Testis (tissue), 3 donors: ENCODE results near the gene SSNA1. TPM values are rescaled to one million over a fixed set of nuclear protein-coding genes. Genes with fewer than 3 reads are reported as not detected.

ENCODE experiments used
- DNase-seq: peaks from one replicate; pipeline ENCODE4 v3.0.0-alpha.2; 2019
- H3K27ac ChIP-seq, 2 donors: fragments of 200-600 bp; sonication (generic); one replicate each; pipeline ENCODE4 v1.5.1; 2019
- H3K27me3 ChIP-seq: fragments of 200-600 bp; sonication (generic); one replicate; pipeline ENCODE4 v1.5.1; 2019
- H3K36me3 ChIP-seq: fragments of 200-600 bp; sonication (generic); one replicate; pipeline ENCODE4 v1.5.1; 2017; ENCODE audit warnings: low read depth; ENCODE audit errors: missing control alignments
- H3K4me1 ChIP-seq: fragments of 200-600 bp; sonication (generic); one replicate; pipeline ENCODE4 v1.5.1; 2019
- H3K4me3 ChIP-seq, 2 donors: fragments of 200-600 bp; sonication (generic); one replicate each; pipeline ENCODE4 v1.5.1; 2017 to 2019
- H3K9me3 ChIP-seq: fragments of 200-600 bp; sonication (generic); one replicate; pipeline ENCODE4 v1.5.1; 2017
- POLR2A ChIP-seq: fragments of 450-650 bp; IDR thresholded peaks from one replicate; pipeline ENCODE4 v1.6.1; 2017; ENCODE audit warnings: antibody characterized with exemption, mild to moderate bottlenecking, moderate library complexity
- WGBS, 2 donors: methylation state at CpG; one replicate each; pipeline ENCODE4 v1.1.5; 2018; 5-methylcytosine and 5-hydroxymethylcytosine counted together
- intact Hi-C: fragments of 100-400 bp; cut with DNase I; formaldehyde crosslinking; loops from one replicate; pipeline ENCODE4 v1.15.1; 2023; ENCODE audit warnings: low total_unique reads
- polyA plus RNA-seq: library from polyadenylated mRNA; stranded (reverse); fragments of 350-450 nt; fragmentation: Illumina TruSeq; extraction: RNeasy Lipid Tissue Mini Kit (QIAGEN cat#74804); gene quantifications from one replicate; pipeline ENCODE4 v1.2.3, GENCODE V29; 2014; ENCODE audit warnings: low read depth, low replicate concordance; ENCODE audit not compliant: insufficient read depth
- total RNA-seq, 2 donors: library from RNA; depleted of rRNA; stranded (reverse); fragments of >200 nt; gene quantifications; one replicate each; pipeline ENCODE4 v1.2.3, GENCODE V29; 2016
- TF ChIP-seq, protein P1 (sequence below), 3 experiments: fragments of 450-650 bp in 2 of 3; fragments of 200-600 bp in 1 of 3; sonication (generic) in 1 of 3; IDR thresholded peaks; one replicate each; pipeline ENCODE4 v1.5.1; 2016 to 2019; ENCODE audit warnings: antibody characterized with exemption in 3 of 3, mild to moderate bottlenecking in 2 of 3, moderate library complexity in 1 of 3

SSNA1 gene
- total and polyA plus RNA-seq, 3 donors from 2014 or later, result 134 to 211 (median 137) TPM

DNA sequence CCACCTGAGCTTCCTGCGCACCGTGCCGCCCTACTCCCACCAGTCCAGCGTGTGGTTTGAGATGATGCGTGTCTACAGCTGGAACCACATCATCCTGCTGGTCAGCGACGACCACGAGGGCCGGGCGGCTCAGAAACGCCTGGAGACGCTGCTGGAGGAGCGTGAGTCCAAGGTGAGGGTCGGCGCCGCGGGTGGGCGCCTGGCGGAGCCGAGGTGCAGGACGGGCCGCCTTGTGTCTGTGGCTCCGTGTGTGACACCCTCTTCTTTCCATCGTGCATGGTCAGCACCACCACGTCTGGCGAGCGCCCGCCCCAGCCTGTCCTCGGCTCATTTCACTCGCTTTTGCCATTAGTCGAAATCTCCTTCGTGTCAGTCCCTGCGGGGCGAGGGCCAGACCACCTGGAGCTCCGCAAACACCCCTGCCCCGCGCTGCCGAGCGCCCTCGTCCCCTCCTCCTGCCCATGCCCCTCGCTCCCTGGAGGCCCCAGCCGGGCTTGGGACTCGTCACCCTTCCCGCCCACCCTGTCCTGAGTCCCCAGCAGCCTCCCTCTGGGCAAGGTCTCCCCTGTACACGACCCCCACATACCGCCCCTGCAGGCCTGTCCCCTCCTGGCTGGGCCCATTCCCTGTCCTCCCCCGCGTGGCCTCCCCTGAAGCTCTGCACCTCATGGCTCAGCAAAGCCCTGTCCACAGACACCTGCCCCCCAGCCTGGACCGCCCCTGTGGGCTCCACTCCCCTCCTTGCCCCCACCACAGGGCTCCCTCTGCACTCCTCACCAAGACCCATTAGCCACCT is 42.5 kb upstream of the SSNA1 start:
- Histone ChIP-seq H3K27me3 (no peaks in the 10 kb centered on the region), H3K4me3 (no peak overlapping the region), H3K36me3 (no peaks in the 10 kb centered on the region), H3K9me3 (no peaks in the 10 kb centered on the region), H3K27ac (no peak overlapping the region), H3K4me1 (no peaks in the 10 kb centered on the region)
- WGBS, 2 donors, result 62 to 65% methylated on average over 25 to 48 of the region's 49 CpGs
- TF ChIP-seq, protein P1, sequence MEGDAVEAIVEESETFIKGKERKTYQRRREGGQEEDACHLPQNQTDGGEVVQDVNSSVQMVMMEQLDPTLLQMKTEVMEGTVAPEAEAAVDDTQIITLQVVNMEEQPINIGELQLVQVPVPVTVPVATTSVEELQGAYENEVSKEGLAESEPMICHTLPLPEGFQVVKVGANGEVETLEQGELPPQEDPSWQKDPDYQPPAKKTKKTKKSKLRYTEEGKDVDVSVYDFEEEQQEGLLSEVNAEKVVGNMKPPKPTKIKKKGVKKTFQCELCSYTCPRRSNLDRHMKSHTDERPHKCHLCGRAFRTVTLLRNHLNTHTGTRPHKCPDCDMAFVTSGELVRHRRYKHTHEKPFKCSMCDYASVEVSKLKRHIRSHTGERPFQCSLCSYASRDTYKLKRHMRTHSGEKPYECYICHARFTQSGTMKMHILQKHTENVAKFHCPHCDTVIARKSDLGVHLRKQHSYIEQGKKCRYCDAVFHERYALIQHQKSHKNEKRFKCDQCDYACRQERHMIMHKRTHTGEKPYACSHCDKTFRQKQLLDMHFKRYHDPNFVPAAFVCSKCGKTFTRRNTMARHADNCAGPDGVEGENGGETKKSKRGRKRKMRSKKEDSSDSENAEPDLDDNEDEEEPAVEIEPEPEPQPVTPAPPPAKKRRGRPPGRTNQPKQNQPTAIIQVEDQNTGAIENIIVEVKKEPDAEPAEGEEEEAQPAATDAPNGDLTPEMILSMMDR (IDR thresholded peaks at IDR 0.05), result no peak
- TF ChIP-seq POLR2A, result no peak
- no peak for DNase-seq
- intact Hi-C loops, result no loop called here

DNA sequence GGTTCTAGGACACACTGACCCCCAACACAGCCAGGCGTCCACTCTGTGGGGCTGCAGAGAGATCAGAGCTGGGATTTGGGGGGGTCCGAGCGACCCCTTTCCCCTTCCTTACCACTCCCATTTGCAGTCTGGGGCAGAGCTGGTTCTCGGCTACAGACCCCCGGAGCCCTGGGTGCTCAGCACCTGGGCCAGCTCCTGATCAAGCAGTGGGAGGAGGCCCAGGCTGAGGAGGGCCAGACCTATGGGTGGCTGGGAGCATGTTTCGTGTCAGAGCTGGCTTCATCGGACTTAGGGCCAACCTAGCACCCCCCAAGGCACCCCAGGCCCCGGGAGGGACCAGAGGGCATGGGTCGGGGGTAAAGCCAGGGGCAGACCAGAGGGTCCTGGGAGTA is 42.0 kb upstream of the SSNA1 start:
- 68 to 74% methylated on average over 3 to 9 of the region's 9 CpGs for WGBS, 2 donors
- Histone ChIP-seq H3K36me3 (no peaks in the 10 kb centered on the region), H3K27ac (no peak overlapping the region), H3K4me3 (no peak overlapping the region), H3K27me3 (no peaks in the 10 kb centered on the region), H3K4me1 (no peaks in the 10 kb centered on the region), H3K9me3 (no peaks in the 10 kb centered on the region)
- intact Hi-C loops, result no loop called here
- TF ChIP-seq, protein P1 (IDR thresholded peaks at IDR 0.05), result no peak
- no peak for TF ChIP-seq POLR2A
- no peak for DNase-seq

DNA sequence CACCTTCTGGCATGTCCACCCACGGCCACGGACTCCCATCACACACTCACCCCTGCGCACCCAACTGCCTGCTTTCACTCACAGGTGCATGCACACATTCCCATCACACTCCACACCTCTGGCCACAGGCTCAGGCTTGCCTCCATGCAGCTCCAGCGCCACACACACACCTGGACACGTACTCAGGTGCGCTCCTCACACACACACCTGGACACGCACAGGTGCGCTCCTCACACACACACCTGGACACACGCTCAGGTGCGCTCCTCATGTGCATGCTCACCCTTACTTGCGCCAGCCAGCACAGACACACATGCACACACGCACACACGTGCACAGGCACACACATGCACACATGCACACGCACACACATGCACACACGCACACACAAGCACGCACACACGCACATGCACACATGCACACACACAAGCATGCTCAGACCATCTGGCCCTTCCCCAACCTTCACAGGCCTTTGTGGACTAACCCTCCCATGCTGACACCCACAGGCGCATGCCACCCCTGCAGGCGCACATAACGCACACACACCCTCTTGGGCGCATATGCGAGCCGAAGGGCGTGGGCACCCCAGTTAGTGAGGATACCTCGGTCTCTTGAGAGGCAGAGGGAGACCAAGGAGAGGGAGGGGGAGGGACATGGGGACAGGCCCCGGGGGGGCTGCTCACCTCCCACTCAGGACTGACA is 41.2 kb upstream of the SSNA1 start:
- Histone ChIP-seq H3K36me3 (no peaks in the 10 kb centered on the region), H3K27me3 (no peaks in the 10 kb centered on the region), H3K27ac (no peak overlapping the region), H3K4me1 (no peaks in the 10 kb centered on the region), H3K4me3 (no peak overlapping the region), H3K9me3 (no peaks in the 10 kb centered on the region)
- WGBS, 2 donors, result 82 to 89% methylated on average over 23 to 26 of the region's 26 CpGs
- TF ChIP-seq, protein P1 (IDR thresholded peaks at IDR 0.05), result no peak
- no peak for TF ChIP-seq POLR2A
- intact Hi-C loops, result no loop called here
- DNase-seq, result no peak

DNA sequence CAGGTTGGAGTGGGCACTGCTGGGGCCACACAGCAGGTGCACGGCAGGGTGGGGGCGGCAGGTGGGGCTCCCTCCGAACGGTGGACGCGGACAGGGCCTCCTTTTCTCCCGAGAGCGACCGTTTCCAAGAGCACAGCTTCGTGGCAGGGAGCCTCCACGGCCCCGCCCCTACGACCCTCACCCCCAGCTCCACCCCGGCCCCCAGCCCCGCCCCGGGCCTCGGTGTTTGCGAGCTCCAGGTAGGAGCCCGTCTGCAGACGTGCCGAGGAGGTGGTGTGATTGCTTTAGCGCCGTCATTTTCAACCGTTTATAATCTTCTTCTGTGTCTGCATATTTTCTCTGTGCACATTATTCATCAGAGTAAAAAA is 40.7 kb upstream of the SSNA1 start:
- TF ChIP-seq, protein P1 (IDR thresholded peaks at IDR 0.05), result no peak
- TF ChIP-seq POLR2A, result no peak

More for the DNA sequence above, 40.7 kb upstream of the SSNA1 start:
- WGBS, 2 donors, result 40 to 41% methylated on average over 18 to 24 of the region's 24 CpGs
- H3K27ac ChIP-seq, result no peak overlapping the region
- H3K9me3 ChIP-seq, result no peaks in the 10 kb centered on the region
- no peaks in the 10 kb centered on the region for H3K36me3 ChIP-seq
- H3K4me3 ChIP-seq, result no peak overlapping the region
- intact Hi-C loops, result no loop called here
- no peaks in the 10 kb centered on the region for H3K4me1 ChIP-seq
- H3K27me3 ChIP-seq, result no peaks in the 10 kb centered on the region
- no peak for DNase-seq
